ENCODE results near the gene CMIP.

Gene CMIP

DNA sequence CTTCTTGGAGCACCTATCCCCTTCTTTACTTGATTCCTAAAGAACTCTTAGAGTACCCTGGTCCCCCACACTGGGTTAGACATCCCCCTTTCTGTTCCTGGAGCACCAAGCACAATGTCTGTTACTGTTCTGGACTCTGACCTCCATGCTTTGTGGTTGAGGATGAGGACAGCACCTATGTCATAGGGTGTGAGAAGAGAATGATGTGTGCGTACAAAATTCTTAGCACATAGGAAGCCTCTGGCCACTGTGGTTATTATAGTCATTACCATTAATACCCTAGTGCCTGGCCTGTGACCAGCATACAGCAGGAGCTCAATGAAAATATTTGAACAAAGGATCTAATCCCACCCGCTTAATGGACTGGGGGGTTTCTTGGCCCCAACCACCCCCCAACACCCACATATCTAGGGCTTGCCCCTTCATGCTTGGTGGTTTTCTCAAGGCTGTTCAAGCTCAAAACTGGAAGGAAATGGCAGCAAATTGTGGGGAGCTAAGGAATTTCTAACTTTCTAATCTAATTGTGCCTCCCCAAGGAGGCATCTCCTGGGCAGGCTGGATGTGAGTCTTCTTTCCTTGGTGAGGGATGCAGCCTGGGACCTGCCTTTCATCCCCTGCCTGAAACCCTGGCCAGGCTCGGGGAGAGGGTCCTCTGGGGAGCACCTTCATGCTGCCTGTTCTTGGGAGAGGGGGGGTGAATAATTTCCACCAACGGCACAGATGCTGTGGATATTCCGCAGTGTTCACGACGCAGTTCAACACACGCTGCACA lies 1.5 kb upstream of the CMIP start:
- TF ChIP-seq RAD21 (IDR thresholded peaks at IDR 0.05; ENCODE audit: low read depth): no peak
- no peak for TF ChIP-seq TAF1 (IDR thresholded peaks at IDR 0.05; ENCODE audit: low read depth)
- no peak for TF ChIP-seq EGR1 (IDR thresholded peaks at IDR 0.05)
- TF ChIP-seq TCF12 (IDR thresholded peaks at IDR 0.05; ENCODE audit: low read depth): no peak

DNA sequence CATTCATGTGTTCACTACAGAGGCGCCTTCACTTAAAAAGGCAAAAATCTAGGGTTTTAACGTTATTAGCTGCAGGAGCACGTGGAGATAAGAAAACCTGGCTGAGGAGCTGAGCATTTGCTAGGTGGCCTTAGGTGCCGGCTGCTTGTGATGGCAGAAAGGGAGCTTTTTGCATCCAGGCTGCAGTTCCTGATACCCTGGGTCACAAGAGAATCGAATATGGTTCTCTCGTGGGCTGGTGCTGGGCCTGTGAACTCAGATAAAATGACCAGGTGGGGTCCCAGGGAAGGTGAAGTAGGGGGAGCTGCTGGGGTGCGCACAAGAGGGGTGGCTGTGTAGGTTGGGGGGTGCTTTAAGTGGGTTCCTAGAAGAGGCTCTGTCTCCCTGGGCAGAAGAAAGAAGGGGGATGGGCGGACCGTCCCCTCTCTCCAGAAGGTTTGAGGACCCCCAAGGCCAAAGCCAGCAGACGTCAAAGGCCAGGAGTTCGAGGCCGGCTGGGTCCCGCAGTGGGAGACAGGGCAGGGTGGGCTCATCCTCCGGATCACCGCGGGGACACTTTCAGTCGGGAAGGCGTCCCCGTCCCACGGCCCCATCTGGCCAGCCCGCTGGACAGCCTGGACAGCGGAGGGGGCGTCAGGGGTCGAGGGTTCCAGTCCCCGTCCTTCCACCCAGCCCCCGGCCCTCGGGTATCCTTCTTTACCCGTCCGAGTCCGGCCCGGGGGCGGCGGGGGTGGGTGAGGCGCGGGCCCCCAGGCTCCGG lies 740 bp upstream of the CMIP start:
- TF ChIP-seq ZBTB7A (IDR thresholded peaks at IDR 0.05; ENCODE audit: low read depth) (peak; percentile 93), YY1 (IDR thresholded peaks at IDR 0.05; ENCODE audit: low read depth) (no peak), EP300 (IDR thresholded peaks at IDR 0.05; ENCODE audit: borderline replicate concordance) (0 out of 2 replicates have a peak, but pooled peaks have one; percentile 2), EGR1 (IDR thresholded peaks at IDR 0.05) (peak; percentile 36; the same call in 1 of the 2 replicates)
- TF ChIP-seq, protein P1, sequence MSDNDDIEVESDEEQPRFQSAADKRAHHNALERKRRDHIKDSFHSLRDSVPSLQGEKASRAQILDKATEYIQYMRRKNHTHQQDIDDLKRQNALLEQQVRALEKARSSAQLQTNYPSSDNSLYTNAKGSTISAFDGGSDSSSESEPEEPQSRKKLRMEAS (IDR thresholded peaks at IDR 0.05): no peak

DNA sequence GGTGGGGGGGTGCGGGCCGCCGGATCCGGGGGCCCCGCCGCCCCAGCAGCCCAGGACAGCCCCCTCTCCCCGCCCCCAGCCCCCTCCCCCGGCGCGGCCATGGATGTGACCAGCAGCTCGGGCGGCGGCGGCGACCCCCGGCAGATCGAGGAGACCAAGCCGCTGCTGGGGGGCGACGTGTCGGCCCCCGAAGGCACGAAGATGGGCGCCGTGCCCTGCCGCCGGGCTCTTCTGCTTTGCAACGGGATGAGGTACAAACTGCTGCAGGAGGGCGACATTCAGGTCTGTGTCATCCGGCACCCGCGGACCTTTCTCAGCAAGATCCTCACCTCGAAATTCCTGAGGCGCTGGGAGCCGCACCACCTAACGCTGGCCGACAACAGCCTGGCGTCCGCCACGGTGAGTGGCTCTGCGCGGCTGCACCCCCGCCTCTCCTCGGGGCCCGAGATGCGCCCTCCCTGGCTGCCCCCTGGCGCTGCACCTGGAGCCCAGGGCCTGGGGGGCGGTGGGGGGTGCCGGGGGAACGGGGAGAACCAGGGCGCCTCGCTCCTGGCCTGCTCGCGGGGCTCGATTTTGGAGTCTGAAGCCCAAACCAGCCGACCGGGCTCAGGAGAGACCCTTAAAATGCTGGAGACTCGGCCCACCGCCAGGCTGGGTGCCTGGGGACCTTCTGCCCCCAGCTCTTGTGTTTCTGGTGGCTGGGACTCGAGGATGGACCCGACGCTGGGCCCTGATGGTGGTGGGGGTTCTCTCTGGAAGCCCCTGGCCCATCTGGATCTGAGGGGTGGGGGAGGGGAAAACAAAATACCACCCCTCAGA lies 744 bp downstream of the CMIP start:
- 0 out of 2 replicates have a peak, but pooled peaks have one; percentile 35 for TF ChIP-seq ZBTB7A (IDR thresholded peaks at IDR 0.05; ENCODE audit: low read depth)
- TF ChIP-seq EGR1 (IDR thresholded peaks at IDR 0.05): no peak

DNA sequence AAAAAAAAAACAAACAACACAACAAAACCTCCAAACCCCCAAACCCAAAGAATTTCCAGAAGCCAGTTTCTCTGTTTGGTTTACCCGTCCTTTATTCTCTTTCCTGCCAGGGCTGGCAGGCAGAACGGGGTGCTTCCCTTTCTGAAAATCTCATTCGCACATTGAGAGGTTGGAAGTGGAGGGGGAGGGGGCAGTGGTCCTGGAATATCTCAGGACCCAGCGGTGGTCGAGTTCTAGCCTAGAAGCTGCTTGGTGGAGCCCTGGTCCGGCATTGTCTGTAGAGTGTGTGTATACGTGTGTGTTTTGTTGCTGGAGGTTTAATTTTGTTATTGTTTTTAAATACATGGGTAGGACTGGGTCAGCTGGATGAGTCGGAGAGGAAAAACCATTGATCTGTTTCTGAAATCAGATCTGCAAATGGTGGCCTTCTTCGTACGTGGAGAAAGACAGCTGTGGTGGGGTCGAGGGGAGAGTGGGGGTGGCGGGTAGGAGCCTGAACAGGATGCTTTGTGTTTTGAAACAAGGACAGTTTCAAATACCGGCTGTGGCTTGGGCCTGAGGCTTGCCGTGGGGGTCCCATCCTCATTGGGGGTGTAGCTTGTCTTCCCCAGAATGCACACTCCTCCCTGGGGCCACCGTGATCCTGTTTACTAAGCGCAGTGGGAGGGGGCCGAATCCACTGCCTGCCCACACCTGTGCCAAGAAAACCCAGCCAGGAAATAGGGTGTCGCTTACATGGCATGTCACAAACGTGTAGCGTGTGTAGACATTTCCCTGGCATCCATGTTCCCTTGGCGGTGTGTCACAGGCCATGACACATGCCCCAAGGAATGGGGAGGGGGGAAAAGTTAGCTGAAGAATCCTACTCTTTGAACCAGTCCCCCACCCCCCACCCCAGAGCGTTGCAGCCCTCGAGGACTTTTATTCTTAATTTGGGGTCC lies 1.6 kb downstream of the CMIP start:
- TF ChIP-seq, protein P1 (IDR thresholded peaks at IDR 0.05): no peak
- TF ChIP-seq CEBPB (IDR thresholded peaks at IDR 0.05): no peak

DNA sequence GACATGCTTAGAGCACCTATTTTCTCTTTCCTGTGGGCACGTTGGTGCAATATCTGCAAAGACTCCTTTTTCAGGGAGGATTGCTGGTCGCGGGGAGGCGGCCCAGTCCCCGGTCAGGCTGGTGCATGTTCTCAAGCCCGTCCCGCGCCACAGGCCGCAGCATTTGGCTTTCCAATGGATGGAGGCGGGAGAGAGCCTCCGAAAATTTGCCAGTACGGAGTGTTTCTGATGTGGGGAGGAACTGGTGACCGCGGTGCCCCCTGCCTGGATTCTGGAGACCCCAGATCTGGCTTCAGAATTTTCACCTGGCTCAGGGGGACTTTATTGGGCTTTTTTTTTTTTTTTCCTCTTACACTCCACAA lies 2.3 kb downstream of the CMIP start:
- no peak for TF ChIP-seq NFIC (IDR thresholded peaks at IDR 0.05)
- TF ChIP-seq, protein P1 (IDR thresholded peaks at IDR 0.05): no peak
- TF ChIP-seq CEBPB (IDR thresholded peaks at IDR 0.05): no peak
- no peak for TF ChIP-seq EGR1 (IDR thresholded peaks at IDR 0.05)
- TF ChIP-seq TCF12 (IDR thresholded peaks at IDR 0.05; ENCODE audit: low read depth): no peak
- no peak for TF ChIP-seq TEAD4 (IDR thresholded peaks at IDR 0.05)
- TF ChIP-seq, protein P2, sequence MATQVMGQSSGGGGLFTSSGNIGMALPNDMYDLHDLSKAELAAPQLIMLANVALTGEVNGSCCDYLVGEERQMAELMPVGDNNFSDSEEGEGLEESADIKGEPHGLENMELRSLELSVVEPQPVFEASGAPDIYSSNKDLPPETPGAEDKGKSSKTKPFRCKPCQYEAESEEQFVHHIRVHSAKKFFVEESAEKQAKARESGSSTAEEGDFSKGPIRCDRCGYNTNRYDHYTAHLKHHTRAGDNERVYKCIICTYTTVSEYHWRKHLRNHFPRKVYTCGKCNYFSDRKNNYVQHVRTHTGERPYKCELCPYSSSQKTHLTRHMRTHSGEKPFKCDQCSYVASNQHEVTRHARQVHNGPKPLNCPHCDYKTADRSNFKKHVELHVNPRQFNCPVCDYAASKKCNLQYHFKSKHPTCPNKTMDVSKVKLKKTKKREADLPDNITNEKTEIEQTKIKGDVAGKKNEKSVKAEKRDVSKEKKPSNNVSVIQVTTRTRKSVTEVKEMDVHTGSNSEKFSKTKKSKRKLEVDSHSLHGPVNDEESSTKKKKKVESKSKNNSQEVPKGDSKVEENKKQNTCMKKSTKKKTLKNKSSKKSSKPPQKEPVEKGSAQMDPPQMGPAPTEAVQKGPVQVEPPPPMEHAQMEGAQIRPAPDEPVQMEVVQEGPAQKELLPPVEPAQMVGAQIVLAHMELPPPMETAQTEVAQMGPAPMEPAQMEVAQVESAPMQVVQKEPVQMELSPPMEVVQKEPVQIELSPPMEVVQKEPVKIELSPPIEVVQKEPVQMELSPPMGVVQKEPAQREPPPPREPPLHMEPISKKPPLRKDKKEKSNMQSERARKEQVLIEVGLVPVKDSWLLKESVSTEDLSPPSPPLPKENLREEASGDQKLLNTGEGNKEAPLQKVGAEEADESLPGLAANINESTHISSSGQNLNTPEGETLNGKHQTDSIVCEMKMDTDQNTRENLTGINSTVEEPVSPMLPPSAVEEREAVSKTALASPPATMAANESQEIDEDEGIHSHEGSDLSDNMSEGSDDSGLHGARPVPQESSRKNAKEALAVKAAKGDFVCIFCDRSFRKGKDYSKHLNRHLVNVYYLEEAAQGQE (IDR thresholded peaks at IDR 0.05; ENCODE audit: low read depth): no peak
- no peak for TF ChIP-seq FOXM1 (IDR thresholded peaks at IDR 0.05; ENCODE audit: borderline replicate concordance, low read depth)
- TF ChIP-seq TAF1 (IDR thresholded peaks at IDR 0.05; ENCODE audit: low read depth): no peak
- TF ChIP-seq ZBTB7A (IDR thresholded peaks at IDR 0.05; ENCODE audit: low read depth): no peak
- TF ChIP-seq, protein P3, sequence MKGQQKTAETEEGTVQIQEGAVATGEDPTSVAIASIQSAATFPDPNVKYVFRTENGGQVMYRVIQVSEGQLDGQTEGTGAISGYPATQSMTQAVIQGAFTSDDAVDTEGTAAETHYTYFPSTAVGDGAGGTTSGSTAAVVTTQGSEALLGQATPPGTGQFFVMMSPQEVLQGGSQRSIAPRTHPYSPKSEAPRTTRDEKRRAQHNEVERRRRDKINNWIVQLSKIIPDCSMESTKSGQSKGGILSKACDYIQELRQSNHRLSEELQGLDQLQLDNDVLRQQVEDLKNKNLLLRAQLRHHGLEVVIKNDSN (IDR thresholded peaks at IDR 0.05): no peak
- no peak for TF ChIP-seq EP300 (IDR thresholded peaks at IDR 0.05; ENCODE audit: borderline replicate concordance)
- TF ChIP-seq CREB1 (IDR thresholded peaks at IDR 0.05; ENCODE audit: low read depth): no peak

DNA sequence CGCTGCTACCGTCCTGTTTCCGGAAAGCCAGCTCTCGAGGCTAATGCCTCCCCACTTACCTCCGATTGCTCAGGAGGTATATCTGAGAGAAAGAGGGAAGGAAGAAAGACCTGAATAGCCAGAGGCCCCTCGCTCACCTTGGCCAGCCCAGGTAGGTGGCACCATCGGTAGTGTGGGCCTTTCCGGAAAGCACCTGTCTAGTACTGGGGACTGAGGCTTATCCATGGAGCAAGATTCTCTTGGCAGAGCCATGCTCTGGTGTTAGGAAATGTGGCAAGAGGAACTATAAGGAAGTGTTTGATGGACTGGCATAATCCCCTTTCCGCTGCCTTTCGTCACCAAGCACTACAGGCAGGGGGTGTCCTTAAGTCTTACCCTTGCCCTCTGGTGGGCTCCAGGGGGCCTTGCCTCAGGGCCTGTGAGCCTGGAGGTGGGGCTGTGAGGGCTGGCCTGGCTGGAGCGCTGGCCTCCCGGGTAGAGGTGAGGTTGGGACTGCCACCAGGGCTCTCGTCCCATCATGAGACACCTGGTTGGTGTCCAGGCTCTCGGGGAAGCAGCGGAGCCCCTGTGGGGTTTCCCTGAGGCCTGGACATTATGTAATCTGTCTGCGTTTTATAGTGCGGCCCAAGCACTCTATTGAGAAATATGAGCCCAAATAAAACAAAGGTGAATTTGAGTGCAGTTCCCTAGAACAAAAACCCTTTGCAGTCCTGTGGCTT lies 2.9 kb downstream of the CMIP start:
- TF ChIP-seq RAD21 (IDR thresholded peaks at IDR 0.05; ENCODE audit: low read depth) (no peak), YY1 (IDR thresholded peaks at IDR 0.05; ENCODE audit: low read depth) (no peak)
